T1000 (cell line): ENCODE data around the gene PIAS1.
"Not testable (repeated sequence)": the region's sequence is repeated elsewhere in the genome, so short reads cannot be mapped to it uniquely, and the experiment has no call there.

Experiments
- DNase-seq: peaks from one replicate; lab custom pipeline; 2025; ENCODE audit warnings: mixed read lengths; lab: John Stamatoyannopoulos, UW

PIAS1 gene

GRCh38 chr15:68053701-68054627 lies at the start of gene PIAS1:
PIAS1 (plus strand) TSS chr15:68054315; CDS start chr15:68054327, 12 bp downstream.
- peak; percentile 89 for DNase-seq

- not testable (repeated sequence) for DNase-seq
Observed at GRCh38 chr15:68007642-68008041, 46.5 kb upstream of the PIAS1 start.

GRCh38 chr15:68010361-68011153 lies 43.6 kb upstream of the PIAS1 start:
- no peak for DNase-seq

GRCh38 chr15:68012911-68013310 lies 41.2 kb upstream of the PIAS1 start:
- no peak for DNase-seq

GRCh38 chr15:68014219-68014618 lies 39.9 kb upstream of the PIAS1 start:
- no peak for DNase-seq

GRCh38 chr15:68015244-68015643 lies 38.9 kb upstream of the PIAS1 start:
- DNase-seq, result no peak

GRCh38 chr15:68017201-68017600 lies 36.9 kb upstream of the PIAS1 start:
- DNase-seq, result no peak

- no peak for DNase-seq
Observed at GRCh38 chr15:68018797-68019444, 35.2 kb upstream of the PIAS1 start.

- DNase-seq, result no peak
Observed at GRCh38 chr15:68019814-68020525, 34.1 kb upstream of the PIAS1 start.

- no peak for DNase-seq
Observed at GRCh38 chr15:68020685-68021084, 33.4 kb upstream of the PIAS1 start.

- DNase-seq, result no peak
Observed at GRCh38 chr15:68022061-68022460, 32.1 kb upstream of the PIAS1 start.

- no peak for DNase-seq
Observed at GRCh38 chr15:68023307-68024101, 30.6 kb upstream of the PIAS1 start.

- no peak for DNase-seq
Observed at GRCh38 chr15:68025835-68026424, 28.2 kb upstream of the PIAS1 start.

GRCh38 chr15:68027388-68027787 lies 26.7 kb upstream of the PIAS1 start:
- DNase-seq, result no peak

GRCh38 chr15:68028137-68028887 lies 25.8 kb upstream of the PIAS1 start:
- DNase-seq, result no peak

- no peak for DNase-seq
Observed at GRCh38 chr15:68028888-68029207, 25.3 kb upstream of the PIAS1 start.

GRCh38 chr15:68029959-68030358 lies 24.2 kb upstream of the PIAS1 start:
- no peak for DNase-seq

GRCh38 chr15:68031404-68031803 lies 22.7 kb upstream of the PIAS1 start:
- no peak for DNase-seq

- no peak for DNase-seq
Observed at GRCh38 chr15:68032672-68033071, 21.4 kb upstream of the PIAS1 start.

- DNase-seq, result no peak
Observed at GRCh38 chr15:68034081-68034480, 20.0 kb upstream of the PIAS1 start.
